GM12878 (cell line): ENCODE results near the gene ATAD2B. TPM values are rescaled to one million over a fixed set of nuclear protein-coding genes. Genes with fewer than 3 reads are reported as not detected.

Experiments
- BCL11A ChIP-seq: IDR thresholded peaks from 2 replicates; pipeline ENCODE4 v1.6.1; 2011; ENCODE audit warnings: low read depth, low read length
- BMI1 ChIP-seq: fragments of 450-650 bp; IDR thresholded peaks from 2 replicates; pipeline ENCODE4 v1.6.1; 2016; ENCODE audit warnings: mild to moderate bottlenecking, moderate library complexity, borderline replicate concordance
- ETV6 ChIP-seq, 2 experiments: fragments of 450-650 bp in 1 of 2; IDR thresholded peaks in 1 of 2; conservative IDR thresholded peaks in 1 of 2; 2 replicates each; pipeline ENCODE4 v1.6.1; 2014; ENCODE audit warnings: antibody characterized with exemption in 1 of 2, borderline replicate concordance in 1 of 2, low read depth in 1 of 2, mild to moderate bottlenecking in 1 of 2, moderate library complexity in 1 of 2
- FOXM1 ChIP-seq: IDR thresholded peaks from 2 replicates; pipeline ENCODE4 v1.6.1; 2012; ENCODE audit warnings: low read depth, mild to moderate bottlenecking, inconsistent platforms, low read length, moderate library complexity
- NFYA ChIP-seq: IDR thresholded peaks from 2 replicates; pipeline ENCODE4 v1.6.1; 2011; ENCODE audit warnings: low read depth, mild to moderate bottlenecking, low read length, improper control_type of control experiment, borderline replicate concordance
- POLR2AphosphoS5 ChIP-seq: IDR thresholded peaks from 2 replicates; pipeline ENCODE4 v1.6.1; 2011; ENCODE audit warnings: mild to moderate bottlenecking, low read length, inconsistent platforms
- RCOR1 ChIP-seq: conservative IDR thresholded peaks from 2 replicates; pipeline ENCODE4 v1.6.1; 2012; ENCODE audit warnings: low read depth, low read length, improper control_type of control experiment
- SP1 ChIP-seq: IDR thresholded peaks from one replicate; pipeline ENCODE4 v1.6.1; 2011; ENCODE audit warnings: low read depth, low read length
- WRNIP1 ChIP-seq: IDR thresholded peaks from 2 replicates; pipeline ENCODE4 v1.6.1; 2011; ENCODE audit warnings: low read depth, low read length, improper control_type of control experiment, borderline replicate concordance
- polyA plus RNA-seq, 11 experiments: library from polyadenylated mRNA; depleted of rRNA in 4 of 11; unstranded in 6 of 11; stranded (reverse) in 5 of 11; fragments of >200 nt; fragmentation: Nextera tagmentation in 4 of 11; fragmentation: Illumina TruSeq in 1 of 11; extraction: Ambion mirVana in 4 of 11; extraction: Trizol in 1 of 11; gene quantifications; 1 replicate in 1 of 11; 2 replicates in 10 of 11; pipeline versions ENCODE4 v1.2.1 to v1.2.3, GENCODE V29; 2011 to 2016; ENCODE audit warnings: inconsistent platforms in 2 of 11, missing spikeins in 2 of 11, low read depth in 1 of 11
- total RNA-seq, 4 experiments: library from RNA; depleted of rRNA in 3 of 4; stranded (reverse); fragments of >200 nt in 3 of 4; fragmentation: Illumina TruSeq in 1 of 4; extraction: Trizol in 1 of 4; gene quantifications; 2 replicates each; pipeline versions ENCODE4 v1.2.1 to v1.2.3, GENCODE V29; 2013 to 2021
- TF ChIP-seq, protein P1 (sequence below): fragments of 450-650 bp; IDR thresholded peaks from 2 replicates; pipeline ENCODE4 v1.6.1; 2016; ENCODE audit warnings: mild to moderate bottlenecking, moderate library complexity, borderline replicate concordance
- TF ChIP-seq, protein P2 (sequence below): fragments of 450-650 bp; IDR thresholded peaks from 2 replicates; pipeline ENCODE4 v1.6.1; 2018; ENCODE audit warnings: borderline replicate concordance, mild to moderate bottlenecking; ENCODE audit not compliant: partially characterized antibody
- TF ChIP-seq, protein P3 (sequence below): fragments of 150-350 bp; IDR thresholded peaks from 2 replicates; pipeline ENCODE4 v1.6.1; 2016; ENCODE audit warnings: low read depth, low read length
- TF ChIP-seq, protein P4 (sequence below): fragments of 450-650 bp; IDR thresholded peaks from 2 replicates; pipeline ENCODE4 v1.6.1; 2017; ENCODE audit warnings: borderline replicate concordance
- TF ChIP-seq, protein P5 (sequence below): IDR thresholded peaks from 2 replicates; pipeline ENCODE4 v1.6.1; 2012; ENCODE audit warnings: mild to moderate bottlenecking, low read depth, low read length

Gene ATAD2B
- total and polyA plus RNA-seq, 10 of the 15 experiments (the other 5 are each of a cell fraction or from before 2014, with no cell fraction given): 3.6 to 29.9 (median 16.8) TPM

DNA sequence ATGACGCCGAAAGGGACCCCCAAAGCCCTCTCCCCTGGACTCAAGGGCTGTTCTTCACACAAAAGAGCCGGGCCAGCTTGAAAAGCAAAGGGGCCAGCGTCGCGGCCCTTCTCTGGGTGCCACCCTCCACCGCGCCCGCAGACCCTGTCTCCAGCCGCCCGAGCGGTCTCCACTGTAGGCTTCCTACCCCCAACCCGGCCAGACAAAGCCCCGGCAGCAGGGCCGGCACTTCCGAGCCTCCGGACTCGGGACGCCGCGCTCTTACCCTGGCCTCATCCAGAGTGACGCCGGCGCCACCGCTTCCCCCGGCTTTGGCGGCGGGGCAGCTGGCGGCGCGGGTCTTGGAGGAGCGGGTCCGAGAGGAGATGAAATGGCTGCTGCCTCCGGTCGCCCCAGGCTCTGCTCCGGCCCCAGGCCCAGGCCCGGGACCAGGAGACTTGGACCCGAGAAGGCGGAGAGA lies 603 bp downstream of the ATAD2B start (continued):
- TF ChIP-seq, protein P1, sequence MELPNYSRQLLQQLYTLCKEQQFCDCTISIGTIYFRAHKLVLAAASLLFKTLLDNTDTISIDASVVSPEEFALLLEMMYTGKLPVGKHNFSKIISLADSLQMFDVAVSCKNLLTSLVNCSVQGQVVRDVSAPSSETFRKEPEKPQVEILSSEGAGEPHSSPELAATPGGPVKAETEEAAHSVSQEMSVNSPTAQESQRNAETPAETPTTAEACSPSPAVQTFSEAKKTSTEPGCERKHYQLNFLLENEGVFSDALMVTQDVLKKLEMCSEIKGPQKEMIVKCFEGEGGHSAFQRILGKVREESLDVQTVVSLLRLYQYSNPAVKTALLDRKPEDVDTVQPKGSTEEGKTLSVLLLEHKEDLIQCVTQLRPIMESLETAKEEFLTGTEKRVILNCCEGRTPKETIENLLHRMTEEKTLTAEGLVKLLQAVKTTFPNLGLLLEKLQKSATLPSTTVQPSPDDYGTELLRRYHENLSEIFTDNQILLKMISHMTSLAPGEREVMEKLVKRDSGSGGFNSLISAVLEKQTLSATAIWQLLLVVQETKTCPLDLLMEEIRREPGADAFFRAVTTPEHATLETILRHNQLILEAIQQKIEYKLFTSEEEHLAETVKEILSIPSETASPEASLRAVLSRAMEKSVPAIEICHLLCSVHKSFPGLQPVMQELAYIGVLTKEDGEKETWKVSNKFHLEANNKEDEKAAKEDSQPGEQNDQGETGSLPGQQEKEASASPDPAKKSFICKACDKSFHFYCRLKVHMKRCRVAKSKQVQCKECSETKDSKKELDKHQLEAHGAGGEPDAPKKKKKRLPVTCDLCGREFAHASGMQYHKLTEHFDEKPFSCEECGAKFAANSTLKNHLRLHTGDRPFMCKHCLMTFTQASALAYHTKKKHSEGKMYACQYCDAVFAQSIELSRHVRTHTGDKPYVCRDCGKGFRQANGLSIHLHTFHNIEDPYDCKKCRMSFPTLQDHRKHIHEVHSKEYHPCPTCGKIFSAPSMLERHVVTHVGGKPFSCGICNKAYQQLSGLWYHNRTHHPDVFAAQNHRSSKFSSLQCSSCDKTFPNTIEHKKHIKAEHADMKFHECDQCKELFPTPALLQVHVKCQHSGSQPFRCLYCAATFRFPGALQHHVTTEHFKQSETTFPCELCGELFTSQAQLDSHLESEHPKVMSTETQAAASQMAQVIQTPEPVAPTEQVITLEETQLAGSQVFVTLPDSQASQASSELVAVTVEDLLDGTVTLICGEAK: no peak
- TF ChIP-seq ETV6 (conservative IDR thresholded peaks at IDR 0.05 in 1 of 2, IDR thresholded peaks at IDR 0.05 in 1 of 2; ENCODE audit: borderline replicate concordance in 1 of 2, low read depth in 1 of 2): no peak
- no peak for TF ChIP-seq SP1
- no peak for TF ChIP-seq BMI1
- 0 out of 2 replicates have a peak, but pooled peaks have one; percentile 0 for TF ChIP-seq RCOR1
- no peak for TF ChIP-seq POLR2AphosphoS5
- no peak for TF ChIP-seq FOXM1
- no peak for TF ChIP-seq BCL11A
- no peak for TF ChIP-seq WRNIP1
- TF ChIP-seq, protein P2, sequence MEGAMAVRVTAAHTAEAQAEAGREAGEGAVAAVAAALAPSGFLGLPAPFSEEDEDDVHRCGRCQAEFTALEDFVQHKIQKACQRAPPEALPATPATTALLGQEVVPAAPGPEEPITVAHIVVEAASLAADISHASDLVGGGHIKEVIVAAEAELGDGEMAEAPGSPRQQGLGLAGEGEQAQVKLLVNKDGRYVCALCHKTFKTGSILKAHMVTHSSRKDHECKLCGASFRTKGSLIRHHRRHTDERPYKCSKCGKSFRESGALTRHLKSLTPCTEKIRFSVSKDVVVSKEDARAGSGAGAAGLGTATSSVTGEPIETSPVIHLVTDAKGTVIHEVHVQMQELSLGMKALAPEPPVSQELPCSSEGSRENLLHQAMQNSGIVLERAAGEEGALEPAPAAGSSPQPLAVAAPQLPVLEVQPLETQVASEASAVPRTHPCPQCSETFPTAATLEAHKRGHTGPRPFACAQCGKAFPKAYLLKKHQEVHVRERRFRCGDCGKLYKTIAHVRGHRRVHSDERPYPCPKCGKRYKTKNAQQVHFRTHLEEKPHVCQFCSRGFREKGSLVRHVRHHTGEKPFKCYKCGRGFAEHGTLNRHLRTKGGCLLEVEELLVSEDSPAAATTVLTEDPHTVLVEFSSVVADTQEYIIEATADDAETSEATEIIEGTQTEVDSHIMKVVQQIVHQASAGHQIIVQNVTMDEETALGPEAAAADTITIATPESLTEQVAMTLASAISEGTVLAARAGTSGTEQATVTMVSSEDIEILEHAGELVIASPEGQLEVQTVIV: no peak
- TF ChIP-seq NFYA: no peak
- TF ChIP-seq, protein P3, sequence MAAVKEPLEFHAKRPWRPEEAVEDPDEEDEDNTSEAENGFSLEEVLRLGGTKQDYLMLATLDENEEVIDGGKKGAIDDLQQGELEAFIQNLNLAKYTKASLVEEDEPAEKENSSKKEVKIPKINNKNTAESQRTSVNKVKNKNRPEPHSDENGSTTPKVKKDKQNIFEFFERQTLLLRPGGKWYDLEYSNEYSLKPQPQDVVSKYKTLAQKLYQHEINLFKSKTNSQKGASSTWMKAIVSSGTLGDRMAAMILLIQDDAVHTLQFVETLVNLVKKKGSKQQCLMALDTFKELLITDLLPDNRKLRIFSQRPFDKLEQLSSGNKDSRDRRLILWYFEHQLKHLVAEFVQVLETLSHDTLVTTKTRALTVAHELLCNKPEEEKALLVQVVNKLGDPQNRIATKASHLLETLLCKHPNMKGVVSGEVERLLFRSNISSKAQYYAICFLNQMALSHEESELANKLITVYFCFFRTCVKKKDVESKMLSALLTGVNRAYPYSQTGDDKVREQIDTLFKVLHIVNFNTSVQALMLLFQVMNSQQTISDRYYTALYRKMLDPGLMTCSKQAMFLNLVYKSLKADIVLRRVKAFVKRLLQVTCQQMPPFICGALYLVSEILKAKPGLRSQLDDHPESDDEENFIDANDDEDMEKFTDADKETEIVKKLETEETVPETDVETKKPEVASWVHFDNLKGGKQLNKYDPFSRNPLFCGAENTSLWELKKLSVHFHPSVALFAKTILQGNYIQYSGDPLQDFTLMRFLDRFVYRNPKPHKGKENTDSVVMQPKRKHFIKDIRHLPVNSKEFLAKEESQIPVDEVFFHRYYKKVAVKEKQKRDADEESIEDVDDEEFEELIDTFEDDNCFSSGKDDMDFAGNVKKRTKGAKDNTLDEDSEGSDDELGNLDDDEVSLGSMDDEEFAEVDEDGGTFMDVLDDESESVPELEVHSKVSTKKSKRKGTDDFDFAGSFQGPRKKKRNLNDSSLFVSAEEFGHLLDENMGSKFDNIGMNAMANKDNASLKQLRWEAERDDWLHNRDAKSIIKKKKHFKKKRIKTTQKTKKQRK: no peak
- TF ChIP-seq, protein P4, sequence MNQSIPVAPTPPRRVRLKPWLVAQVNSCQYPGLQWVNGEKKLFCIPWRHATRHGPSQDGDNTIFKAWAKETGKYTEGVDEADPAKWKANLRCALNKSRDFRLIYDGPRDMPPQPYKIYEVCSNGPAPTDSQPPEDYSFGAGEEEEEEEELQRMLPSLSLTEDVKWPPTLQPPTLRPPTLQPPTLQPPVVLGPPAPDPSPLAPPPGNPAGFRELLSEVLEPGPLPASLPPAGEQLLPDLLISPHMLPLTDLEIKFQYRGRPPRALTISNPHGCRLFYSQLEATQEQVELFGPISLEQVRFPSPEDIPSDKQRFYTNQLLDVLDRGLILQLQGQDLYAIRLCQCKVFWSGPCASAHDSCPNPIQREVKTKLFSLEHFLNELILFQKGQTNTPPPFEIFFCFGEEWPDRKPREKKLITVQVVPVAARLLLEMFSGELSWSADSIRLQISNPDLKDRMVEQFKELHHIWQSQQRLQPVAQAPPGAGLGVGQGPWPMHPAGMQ: no peak
- TF ChIP-seq, protein P5, sequence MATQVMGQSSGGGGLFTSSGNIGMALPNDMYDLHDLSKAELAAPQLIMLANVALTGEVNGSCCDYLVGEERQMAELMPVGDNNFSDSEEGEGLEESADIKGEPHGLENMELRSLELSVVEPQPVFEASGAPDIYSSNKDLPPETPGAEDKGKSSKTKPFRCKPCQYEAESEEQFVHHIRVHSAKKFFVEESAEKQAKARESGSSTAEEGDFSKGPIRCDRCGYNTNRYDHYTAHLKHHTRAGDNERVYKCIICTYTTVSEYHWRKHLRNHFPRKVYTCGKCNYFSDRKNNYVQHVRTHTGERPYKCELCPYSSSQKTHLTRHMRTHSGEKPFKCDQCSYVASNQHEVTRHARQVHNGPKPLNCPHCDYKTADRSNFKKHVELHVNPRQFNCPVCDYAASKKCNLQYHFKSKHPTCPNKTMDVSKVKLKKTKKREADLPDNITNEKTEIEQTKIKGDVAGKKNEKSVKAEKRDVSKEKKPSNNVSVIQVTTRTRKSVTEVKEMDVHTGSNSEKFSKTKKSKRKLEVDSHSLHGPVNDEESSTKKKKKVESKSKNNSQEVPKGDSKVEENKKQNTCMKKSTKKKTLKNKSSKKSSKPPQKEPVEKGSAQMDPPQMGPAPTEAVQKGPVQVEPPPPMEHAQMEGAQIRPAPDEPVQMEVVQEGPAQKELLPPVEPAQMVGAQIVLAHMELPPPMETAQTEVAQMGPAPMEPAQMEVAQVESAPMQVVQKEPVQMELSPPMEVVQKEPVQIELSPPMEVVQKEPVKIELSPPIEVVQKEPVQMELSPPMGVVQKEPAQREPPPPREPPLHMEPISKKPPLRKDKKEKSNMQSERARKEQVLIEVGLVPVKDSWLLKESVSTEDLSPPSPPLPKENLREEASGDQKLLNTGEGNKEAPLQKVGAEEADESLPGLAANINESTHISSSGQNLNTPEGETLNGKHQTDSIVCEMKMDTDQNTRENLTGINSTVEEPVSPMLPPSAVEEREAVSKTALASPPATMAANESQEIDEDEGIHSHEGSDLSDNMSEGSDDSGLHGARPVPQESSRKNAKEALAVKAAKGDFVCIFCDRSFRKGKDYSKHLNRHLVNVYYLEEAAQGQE: no peak
